HG03066 (cell line): ENCODE measurements around the gene TOR4A.

Source experiments
- ATAC-seq: cut with Tn5 transposase; IDR thresholded peaks from one replicate; pipeline ENCODE4 v1.9.1; 2021; ENCODE audit warnings: low read depth; ENCODE audit not compliant: unreplicated experiment

Gene TOR4A

DNA sequence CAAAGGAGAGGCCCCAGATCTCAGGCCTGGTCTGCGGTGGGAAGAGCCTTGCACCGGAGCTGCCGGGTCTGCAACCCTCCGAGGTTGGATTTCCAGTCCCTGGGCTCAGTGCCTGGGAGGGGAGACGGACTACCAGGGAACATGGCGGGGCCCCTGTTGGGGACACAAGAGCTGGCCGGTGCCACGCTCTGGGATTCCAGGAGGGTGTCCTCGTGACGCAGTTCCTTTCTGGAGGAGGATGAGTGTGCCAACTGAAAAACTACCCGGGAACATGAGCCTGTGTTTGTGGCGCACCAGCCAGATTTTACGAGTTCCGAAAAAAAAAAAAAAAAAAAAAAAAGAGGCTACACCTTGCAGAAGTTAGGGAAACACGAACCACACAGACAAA, 15.6 kb downstream of the TOR4A start:
- no peak for ATAC-seq

DNA sequence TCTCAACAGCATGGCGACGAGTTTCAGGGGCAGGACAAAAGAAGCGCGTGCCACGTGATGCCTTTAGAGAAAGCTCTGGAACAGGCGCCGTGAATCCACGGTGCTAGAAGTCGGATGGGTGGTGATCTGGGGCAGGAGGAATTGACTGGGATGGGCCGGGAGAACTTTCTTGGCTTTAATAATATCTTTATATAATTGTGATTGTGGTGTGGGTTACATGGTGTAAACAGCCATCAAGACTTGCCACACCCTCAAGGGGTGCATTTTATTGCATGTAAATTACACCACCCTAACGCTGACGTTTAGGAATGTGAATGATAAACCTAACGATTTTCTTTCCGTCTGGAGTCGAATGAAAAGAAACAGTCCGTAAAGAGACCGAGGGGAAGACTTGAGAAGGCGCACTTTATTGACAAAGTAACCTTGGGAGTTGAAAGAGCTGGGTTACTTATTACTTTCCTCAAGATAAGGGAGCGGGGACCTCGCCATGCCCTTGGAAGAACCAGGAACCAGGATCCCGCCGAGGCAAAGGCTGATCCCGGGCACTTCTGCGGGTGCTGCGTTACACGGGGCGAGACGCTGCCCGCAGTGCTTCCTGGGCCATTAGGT, 16.1 kb downstream of the TOR4A start:
- ATAC-seq: no peak

DNA sequence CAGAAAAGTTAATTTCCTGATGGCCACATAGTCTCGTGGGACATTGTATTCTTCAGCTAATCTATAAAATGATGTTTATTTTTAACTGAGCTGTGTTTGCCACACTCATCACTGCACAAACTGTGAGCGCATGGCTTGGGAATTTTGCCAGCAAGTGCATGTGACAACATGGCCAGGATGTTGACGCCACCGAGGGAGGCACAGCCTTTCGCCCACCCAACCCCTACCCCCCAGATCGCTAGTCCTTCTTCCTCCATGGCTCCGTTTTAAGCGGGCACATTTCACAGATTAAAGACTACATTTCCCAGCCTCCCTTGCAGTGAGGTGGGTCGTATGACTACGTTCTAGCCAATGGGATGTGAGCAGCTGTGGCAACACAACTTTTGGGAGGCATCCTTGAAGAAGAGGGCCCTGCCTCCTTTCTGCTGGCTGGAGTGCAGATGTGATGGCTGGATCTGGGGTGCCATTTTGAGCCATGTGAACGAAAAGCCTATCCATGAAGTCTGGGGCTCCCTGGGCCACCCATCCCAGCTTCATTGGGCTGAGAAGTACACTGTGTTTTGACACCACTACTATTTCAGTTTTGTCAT, 16.7 kb downstream of the TOR4A start:
- no peak for ATAC-seq

DNA sequence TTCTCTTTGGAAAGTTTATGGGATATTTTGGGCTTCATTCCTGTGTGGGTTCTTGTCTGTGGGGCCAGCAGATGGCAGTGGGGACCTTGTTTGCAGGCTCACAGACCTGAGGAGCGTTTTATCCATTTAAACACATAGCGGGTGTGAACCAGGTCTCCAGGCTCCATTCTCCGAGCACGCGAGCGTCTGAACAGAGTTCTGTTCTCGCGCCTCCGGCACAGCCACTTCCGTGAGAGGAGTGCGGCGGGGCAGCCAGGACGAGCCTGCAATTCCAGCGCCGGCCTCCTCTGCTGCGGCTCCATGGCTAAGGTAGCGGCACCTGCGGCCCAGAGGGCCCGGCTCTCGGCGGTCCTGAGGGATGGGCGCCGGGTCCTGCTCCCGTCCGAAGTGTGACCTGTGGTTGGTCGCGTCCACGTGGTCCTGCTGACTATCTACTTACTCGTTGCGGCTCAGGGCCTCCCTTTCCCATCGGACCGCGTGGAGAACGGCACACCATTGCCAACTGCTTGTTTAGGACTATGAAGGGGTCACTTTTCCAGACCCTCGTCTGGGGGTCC, 17.2 kb downstream of the TOR4A start:
- no peak for ATAC-seq

DNA sequence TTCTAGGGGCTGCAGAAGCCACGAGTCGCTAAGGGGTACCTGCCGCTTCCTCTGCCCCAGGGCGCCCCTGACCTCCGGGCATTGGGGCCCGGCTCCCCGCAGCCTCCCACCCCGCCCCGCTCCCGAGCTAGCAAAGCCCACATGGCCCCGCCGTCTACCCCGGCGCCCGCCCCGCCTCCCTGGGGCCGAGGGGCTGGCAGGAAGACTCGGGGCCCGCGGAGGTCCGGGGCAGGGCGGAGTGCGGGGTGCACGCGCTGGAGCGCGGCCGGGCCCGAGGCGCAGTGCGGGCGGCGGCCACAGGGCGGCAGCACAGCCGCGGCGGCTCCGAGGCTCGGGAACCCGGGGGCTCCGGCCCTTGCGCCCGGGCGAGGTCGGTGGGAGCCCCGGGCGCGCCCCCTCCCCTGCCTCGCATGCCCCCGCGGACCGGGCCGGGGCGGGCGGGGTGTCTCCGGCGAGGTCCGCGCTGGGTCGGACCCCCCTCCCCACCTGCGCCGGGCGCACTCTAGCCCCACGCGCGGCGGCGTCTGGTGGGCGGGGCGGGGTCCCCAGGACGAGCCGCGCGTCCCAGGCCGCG, 17.8 kb downstream of the TOR4A start:
- peak; percentile 52 for ATAC-seq

DNA sequence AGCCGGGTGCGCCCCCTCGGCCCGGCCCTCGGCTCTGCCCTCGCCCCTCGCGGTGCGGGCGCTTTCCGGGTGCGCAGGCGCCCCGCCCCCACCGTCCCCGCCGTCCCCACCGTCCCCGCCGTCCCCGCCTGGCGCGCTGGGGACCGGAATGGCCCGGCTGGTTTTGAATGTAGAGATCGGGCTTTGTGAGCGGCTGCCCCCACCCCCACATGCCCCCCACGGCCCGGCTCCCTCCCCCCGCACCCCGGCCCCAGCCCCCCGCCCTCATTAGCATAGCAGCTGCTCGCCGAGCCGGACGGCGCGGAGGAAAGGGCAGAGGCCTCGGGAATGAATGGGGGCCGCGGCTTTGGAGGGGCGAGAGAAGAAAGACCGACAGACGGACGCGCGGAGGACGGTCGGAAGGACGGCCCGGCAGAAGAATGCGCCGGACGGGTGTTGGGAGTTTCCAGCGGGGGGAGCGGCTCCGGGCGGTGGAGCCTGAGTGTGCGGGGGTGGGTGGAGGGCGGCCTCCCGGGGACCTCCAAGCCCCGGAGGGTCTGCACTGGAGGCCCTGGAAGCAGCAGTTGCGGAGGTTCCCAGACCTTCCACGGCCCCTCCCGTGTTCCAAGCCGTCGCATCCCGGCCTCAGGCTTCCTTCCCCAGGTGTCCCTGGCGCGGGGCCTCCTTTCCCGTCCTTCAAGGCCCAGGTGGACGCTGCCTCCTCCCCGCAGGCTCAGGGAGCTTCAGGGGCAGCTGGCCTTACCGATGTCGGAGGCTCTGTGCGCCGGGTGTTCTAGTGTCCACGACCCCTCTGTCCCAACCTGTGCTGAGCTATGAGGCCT, 18.5 kb downstream of the TOR4A start:
- no peak for ATAC-seq

DNA sequence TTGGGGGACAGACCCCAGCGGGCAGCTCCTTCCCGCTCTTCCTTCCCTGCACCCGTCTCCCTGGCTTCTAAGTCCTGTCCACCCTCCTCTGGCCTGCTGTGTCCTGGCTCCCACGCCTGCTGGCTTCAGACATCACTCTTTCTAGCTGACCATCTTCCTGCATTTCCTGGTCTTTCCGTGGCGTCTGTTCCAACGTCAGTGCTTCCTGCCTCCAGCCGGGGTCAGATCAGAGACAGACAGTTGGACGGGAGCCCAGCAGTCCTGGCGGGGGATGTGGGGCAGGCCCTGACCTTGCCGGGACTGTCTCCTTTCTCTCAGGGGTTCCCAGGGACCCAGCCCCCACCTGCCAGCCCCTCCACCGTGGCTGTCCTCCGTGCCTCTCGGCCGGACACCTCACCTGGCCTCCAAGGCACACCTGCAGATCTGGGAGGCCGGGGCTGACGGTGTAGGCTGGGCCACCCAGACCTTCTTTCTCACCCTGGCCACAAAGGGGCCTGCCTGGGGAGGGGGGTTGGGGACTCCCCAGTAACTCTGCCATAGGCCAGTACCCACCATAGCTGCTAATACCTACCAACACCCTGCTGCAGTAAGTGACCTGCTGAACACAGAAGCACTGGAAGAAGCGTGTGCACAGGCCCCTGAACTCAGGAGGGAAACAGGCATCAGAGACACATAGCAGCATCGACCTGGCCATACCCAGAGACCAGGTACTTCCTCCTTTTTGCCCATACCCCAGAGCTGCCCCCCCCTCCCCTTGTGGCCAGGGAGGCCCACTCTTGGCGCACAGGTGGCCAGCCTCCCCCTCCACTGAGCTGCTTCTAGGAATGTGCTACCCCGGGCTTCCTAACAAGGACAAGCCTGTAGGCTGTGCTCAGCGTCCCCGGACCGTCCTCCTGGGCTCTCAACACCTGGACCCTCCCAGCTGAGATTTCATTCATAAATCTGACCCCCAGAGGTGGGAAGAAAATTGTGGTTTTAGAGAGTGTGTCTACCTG, 19.4 kb downstream of the TOR4A start:
- no peak for ATAC-seq

DNA sequence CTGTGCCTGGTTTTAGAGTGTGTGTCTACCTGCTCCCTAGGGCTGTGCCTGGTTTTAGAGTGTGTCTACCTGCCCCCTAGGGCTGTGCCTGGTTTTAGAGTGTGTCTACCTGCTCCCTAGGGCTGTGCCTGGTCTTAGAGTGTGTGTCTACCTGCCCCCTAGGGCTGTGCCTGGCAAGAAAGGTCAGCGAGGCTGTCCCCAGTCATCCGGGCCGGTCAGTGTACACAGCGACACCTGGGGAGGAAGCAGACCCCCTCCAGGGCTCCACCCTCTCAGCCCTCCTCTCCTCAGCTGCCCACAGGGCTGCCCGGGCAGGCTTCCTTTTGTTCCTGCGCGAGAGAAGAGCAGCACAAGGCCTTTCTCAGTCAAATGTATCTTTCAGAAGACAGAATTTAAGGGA, 20.4 kb downstream of the TOR4A start:
- no peak for ATAC-seq

DNA sequence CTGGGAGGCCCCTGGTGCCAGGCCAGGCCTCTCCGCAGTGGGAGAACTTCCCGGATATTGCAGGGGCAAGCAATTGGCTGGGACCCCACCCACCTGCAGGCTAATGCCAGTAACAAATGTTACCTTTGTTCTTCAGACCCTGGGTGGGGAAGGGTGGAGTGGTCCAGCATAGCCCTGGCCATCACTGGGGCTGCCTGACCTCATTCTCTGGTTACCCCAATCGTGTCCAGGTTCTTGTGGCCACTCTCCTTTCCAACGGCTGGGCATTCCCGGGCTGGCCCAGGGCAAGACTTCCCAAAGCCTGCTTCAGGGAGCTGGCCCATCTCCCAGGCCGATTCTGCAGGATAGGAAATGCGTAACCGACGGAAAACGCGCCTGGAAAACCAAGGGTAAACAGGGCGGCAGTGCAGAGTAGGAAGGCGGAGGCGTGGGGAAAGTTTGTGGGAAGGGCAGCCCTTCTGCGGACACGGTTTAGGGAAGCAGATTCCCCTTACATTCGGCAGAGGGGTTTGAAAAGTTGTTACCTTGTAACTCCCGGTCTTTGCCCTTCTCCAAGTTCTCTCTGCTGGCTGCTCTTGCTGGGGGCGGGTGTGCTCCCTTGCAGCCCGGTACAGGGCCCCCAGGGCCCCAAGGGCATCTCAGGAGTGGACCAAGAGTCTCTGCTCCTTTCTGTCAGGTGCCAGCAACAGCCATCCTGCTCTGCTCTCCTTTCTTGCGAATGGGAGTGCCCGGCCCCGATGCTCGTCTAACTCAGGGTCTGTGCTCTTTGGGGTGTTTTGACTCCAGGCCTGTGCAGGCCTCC, 21.1 kb downstream of the TOR4A start:
- ATAC-seq: no peak

DNA sequence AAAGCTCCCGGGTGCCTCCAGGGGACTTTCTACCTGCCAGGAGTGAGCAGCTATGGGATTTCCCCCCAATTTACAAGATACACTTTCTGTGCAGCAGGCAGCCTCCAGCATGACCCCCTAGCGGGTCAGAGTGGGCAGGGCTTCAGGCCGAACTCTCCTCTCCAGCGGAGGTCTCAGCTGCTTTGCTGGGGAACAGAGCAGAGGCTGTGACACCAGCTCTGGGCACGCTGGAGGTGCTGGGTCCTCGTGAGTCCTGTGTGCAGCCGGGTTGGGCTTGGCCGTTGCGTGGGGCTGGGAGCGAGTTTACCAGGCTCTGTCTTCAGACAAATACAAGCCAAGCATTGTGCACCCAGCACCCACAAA, 21.7 kb downstream of the TOR4A start:
- ATAC-seq: no peak

DNA sequence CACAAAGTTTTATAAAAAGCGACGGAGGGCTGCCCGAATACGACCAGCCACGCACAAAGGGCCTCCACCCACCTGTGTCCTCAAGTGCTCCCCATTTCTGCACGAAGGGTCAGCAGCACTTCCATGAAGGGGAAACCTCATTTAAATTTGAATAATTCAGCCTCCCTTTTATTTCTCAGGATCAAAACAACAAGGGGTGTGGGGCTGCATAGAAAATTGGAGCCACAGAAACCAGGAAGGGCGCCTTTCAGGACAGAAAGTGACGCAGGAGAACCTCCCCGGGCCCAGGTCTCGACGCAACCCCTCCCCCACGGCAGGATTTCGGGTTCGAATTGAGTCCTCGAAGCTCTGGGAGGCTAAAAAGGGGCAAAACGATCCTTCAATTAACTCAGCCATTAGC, 22.4 kb downstream of the TOR4A start:
- ATAC-seq: no peak

DNA sequence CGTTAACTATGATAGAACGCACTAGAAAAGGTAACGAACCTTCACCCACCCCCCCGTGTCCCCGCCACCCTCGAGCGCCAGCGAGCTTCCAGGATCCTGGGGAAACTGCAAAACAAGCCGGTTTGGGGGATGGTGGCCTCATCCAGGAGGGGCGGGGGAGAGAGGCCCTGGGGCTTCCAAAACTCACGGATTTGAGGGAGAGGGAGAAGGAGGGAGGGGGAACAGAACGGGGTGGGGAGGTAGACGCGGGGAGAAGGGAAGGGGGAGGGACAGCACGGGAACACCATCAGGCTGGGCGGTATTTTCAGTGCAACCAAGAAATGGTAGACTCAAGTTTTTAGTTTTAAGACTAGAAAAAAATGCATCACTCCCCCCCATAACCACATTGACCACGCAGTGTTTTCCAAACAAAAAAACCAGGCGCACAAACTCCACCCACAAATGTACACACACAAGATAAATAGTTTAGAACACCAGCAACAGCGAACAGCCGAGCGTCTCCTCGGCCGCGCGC, 23.1 kb downstream of the TOR4A start:
- ATAC-seq: no peak

DNA sequence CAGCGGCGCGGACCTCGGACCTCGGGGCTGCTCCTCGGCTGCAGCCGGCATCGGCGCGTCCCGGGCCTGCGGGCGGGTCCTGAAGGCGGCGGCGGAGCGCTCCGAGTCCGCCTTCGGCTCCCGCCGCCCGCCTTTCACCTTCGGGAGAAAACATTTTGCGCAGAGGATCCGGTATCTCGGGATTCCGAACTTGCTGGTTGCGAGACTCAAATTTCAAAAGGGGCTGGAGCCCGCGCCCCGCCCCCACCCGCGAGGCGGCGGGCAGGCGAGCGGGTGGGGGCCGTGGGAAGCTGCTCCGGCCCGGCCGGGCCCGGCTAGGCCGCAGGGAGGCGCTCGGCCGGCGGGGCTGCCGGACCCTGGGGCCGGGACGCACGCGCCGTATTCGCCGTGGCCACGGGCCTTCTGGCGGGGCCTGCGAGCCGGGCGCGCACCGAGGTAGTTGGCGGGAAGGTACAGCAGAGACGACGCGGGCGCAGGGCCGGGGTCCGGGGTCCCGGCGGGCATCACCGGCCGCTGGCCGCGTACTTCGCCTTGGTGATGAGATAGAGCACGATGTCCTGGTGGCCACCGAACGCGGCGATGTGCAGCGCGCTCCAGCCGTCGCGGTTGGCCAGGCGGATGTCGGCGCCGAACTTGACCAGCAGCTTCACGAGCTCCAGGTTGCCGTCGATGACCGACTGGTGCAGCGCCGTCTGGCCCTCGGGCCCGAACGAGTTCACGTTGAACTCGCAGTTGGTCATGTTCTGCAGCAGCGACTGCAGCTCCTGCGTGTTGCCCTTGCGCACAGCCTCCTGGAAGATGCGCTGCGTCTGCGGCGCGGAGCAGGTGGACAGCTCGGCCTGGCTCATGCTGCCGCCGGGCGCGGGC, 23.8 kb downstream of the TOR4A start:
- ATAC-seq: peak; percentile 5

DNA sequence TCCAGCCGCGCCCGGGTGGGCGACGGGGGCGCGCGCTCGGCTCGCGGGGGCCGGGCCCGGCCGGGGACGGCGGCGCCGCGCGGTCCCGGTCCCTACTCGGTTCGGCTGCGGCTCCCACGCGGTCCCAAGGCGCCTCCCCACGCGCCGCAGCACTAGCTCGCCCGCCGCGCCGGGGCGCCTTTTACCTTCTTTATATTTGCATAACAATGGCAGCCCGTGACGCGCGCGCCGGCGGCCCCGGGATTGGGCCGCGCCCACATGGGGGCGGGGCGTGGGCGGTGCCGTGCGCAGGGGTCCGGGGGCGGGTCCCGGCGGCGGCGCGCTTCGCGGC, 24.6 kb downstream of the TOR4A start, which contains the start of gene NRARP:
Gene NRARP, minus strand, starts transcription at position 154 of the 331 bp plus-strand sequence. CDS start 343 bp downstream, outside the sequence.
- peak; percentile 65 for ATAC-seq

DNA sequence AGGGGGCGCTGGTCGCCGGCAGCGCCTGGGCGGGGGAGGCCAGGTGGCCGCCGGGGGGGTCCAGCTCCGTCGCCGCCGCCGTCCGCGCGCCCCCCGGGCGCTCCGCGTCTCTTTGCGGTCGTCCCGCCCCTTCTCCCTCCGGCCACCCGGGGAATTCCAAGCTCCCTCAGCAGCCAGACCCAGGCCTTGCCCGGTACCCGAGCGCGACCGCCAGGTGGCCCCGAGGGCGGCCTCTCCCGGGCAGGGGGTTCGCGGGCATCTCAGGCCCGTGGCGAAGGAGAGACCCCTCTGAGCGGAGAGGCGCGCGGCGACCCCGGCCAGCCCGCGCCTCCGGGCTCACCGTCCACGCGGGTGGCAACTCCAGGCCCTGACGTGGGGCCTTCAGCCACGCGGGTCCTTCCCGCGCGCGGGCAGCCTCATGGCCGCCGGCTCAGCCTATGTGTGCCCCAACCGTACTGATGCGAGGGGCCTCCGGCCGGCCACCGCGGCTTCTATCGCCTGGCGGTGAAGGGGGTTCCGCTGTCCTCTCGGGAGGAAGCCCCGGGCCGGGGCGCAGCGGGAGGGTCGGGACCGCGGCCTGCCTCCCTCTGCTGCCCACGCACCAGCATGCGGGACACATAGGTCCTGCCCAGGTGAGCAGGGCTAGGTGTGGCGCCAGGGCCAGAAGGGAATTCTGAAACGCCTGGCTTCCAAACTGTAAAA, 25.1 kb downstream of the TOR4A start:
- ATAC-seq: peak; percentile 43

DNA sequence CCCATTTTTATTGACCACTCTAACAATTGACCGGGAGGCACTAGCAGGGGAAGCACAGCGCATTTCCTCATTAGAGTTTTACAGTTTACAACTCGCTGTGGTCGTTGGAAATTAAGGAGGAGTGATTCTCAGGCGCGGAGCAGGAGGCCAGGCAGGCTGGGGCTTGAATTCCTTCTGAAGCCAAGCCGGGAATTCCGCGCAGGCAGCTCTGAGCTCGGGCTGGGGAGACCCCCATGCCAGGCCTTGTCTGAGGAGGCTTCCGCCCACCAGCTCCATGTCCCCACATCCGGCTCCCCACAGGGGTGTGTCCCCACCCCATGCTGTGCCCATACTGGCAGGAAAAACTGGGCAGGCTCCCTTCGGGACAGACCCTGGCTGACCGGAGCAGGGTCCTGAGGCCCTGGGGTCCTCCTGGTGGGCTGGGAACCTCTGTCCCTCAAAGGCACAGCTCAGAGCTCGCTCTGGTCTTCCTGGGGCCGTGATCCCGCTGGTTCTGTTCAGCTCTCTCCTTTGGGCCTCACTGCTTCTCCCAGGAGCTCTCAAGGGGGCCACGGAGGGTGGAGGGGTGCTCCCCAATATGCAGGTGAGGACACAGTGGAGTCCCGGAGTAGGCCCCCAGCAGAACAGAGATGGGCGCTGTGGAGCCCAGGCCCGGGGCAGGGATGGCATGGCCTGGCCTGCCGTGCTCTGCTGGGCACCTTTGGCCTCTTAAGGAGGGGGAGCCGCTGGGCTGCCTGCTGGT, 25.8 kb downstream of the TOR4A start:
- no peak for ATAC-seq

DNA sequence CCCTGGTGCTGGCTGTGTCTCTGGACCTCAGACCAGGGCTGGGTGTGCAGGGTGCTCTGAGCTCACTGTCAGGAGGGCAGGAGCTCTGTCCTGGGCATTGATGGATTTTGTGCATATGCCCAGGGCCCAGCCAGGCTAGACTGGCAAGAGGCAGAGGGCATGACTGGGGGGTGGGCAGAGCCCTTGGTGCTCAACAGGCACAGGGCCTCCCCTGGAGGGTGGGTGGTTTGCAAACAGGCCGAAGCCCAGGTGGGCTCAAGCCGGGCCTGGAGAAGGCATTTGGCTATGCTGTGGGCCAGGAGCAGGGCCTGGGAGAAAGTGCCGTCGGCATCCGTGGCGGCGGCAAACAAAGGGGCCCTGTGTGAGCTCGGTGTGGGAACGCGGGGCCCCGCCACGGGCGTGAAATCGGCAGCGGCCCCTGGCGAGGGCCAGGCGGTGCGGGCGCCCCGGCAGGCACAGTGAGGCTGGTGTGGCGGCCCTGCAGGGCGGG, 26.4 kb downstream of the TOR4A start:
- no peak for ATAC-seq
